Measurements from ENCODE around the gene CZIB.

GRCh38 chr1:53187401-53187800, 33.0 kb downstream of the CZIB start:
- TF ChIP-seq CTCF (IDR thresholded peaks at IDR 0.05) (no peak), POLR2AphosphoS5 (IDR thresholded peaks at IDR 0.05) (no peak)
